M059J (cell line): ENCODE results near the gene OR9A4. TPM values are rescaled to one million over a fixed set of nuclear protein-coding genes. Genes with fewer than 3 reads are reported as not detected.

Experiments
- DNase-seq: peaks from one replicate; pipeline ENCODE4 v3.0.0-alpha.2; 2012; ENCODE audit warnings: low read depth
- total RNA-seq: library from RNA; depleted of rRNA; stranded (reverse); fragments of >200 nt; shearing (Covaris generic); gene quantifications from 2 replicates; pipeline ENCODE4 v1.2.3, GENCODE V29; 2014; rRNA removed

OR9A4 gene
- total RNA-seq, 1 experiment from 2014 or later = not detected

DNA sequence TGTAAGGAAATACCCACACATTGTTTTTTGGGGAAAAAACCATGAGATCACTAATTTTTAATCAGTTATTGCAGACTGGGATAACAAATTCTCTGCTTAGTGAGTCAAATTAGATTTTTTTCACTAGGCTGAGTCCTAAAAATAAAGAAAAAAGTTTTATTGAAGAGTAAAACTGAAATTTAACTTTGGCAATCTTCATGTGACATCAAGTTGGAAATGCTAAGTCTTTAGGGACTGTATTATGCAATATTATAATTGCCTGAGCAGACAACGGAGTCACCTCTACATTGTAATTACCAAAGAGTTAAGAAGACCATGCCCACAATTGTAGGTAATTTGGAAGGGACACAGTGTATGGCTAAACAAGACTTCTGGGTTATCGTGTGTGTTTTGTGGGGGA lies 32.8 kb downstream of the OR9A4 start:
- no peak for DNase-seq

DNA sequence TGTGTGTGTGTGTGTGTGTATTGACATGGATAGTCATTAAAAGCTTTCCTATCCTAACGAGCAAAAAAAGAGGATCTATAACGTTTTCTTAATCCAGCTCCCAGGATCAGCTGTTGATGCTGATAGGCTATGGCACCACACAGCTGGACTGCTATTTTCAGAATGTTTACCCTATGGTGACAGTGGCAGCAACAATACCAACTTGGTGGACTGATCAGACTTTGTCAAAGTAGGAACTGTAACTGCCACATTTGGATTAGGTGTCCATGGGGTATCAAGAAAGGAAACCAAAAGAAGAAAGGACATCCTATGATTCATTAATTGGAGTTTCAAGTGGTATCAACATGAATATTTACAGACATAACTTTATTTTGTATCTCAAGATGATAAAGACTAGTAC lies 33.3 kb downstream of the OR9A4 start:
- no peak for DNase-seq

DNA sequence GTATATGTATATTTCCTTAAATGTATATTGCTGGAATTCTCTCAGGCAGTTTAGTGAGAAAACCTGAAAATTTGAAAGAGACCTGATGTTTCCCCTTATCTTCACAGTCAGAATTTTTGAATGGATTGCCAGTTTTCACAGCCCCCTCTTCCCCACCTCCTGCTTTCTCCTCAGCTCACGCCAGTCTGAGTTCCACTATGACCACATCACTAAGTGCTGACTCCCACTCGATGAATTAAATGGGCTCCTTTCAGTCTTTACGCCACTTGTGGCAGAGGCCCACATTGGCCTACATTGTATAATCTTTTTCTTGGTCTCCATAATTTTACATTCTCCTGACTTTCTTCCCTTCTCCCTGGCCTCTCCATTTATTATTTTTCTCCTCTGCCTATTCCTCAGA lies 33.7 kb downstream of the OR9A4 start:
- no peak for DNase-seq

DNA sequence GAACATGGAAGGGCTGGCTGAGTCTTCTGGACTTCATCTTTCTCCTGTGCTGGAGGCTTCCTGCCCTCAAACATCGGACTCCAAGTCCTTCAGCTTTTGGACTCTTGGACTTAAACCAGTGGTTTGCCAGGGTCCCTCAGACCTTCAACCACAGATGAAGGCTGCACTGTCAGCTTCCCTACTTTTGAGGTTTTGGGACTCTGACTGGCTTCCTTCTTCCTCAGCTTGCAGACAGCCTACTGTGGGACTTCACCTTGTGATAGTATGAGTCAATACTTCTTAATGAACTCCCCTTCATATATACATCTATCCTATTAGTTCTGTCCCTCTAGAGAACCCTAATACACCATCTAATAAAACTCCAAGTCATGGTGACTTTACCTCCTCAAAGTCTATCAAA lies 34.6 kb downstream of the OR9A4 start:
- DNase-seq = no peak

GRCh38 chr7:141952461-141952860 lies 36.3 kb downstream of the OR9A4 start:
- DNase-seq = no peak

DNA sequence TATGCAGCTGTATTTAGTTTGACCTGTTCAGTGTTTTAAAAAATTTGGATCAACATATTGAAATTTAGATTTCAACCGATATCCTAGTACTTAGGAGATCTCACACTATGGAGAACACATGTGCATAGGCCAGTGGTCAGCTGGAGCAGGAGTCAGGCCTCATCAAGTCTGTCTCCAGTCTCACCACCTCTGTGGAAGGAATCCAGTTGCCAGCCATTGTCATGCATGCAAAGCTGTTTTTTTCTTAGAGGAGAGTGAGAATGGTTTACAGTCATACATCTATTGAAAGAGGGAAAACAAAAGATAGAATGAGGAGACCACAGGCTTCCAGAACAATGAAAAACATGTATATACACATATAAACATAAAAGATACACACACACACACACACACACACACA lies 38.1 kb downstream of the OR9A4 start:
- DNase-seq = no peak

GRCh38 chr7:141956084-141956483 lies 39.9 kb downstream of the OR9A4 start:
- no peak for DNase-seq

DNA sequence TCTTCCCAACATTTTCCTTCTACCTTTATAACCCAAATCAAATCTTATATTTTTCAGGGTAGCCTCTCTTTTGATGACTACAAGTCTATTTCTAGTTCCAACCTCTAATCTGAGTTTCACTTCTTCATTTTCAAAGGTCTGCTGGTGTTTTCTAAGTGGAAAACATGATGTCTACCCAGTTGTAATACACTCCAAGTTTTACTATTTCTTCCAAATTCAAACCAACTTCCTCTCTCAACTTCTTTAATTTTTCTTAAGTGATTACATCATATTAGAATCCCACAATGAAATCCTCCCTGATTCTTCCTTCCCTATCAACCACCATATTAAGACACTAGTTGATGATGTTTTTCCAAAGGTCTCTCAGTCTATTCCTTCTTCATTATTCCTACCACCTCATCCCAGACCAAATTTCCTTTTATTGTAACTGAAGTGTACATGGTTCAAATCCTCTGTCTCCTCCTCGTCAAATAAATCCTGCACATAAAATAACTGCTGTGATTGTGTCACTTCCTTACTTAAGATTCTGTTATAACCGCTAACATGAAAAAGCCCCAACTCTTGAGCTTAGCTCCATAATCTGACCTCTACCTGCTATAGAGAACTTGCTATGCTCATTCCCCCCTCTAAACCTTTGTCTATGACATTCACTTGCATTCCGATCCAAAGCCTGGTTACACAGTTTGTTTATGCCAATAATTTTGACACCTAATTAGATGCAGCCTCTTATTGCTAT lies 44.7 kb downstream of the OR9A4 start:
- DNase-seq = no peak

Other genes starting within 250 kb of the OR9A4 start
- gene DENND11, start 214.2 kb upstream of the OR9A4 start, total RNA-seq = 8.1 and 10.7 TPM in 2 replicates
- not detected in 2 replicates for gene WEE2, start 208.0 kb upstream of the OR9A4 start, total RNA-seq
- 320 and 374 TPM in 2 replicates for gene SSBP1, start 178.0 kb upstream of the OR9A4 start, total RNA-seq
- gene TAS2R3, start 152.3 kb upstream of the OR9A4 start, total RNA-seq = not detected in 2 replicates
- gene TAS2R4, start 139.7 kb upstream of the OR9A4 start, total RNA-seq = 0.20 TPM in 1 of 2 replicates, not detected in the other
- 0.30 TPM in 1 of 2 replicates, not detected in the other for gene TAS2R5, start 126.2 kb upstream of the OR9A4 start, total RNA-seq
- not detected in 2 replicates for gene PRSS37, start 74.9 kb upstream of the OR9A4 start, total RNA-seq
- not detected in 2 replicates for gene CLEC5A, start 30.6 kb downstream of the OR9A4 start, total RNA-seq
- gene TAS2R38, start 57.4 kb downstream of the OR9A4 start, total RNA-seq = not detected in 2 replicates
- 0.10 and 0.20 TPM in 2 replicates for gene MGAM, start 79.5 kb downstream of the OR9A4 start, total RNA-seq
- gene MGAM2, start 195.3 kb downstream of the OR9A4 start, total RNA-seq = not detected in 2 replicates